Activated CD4-positive, alpha-beta T cell treated with anti-CD3 and anti-CD28 coated beads for 1 hour (primary cell): ENCODE results near the gene TRPM2.
"Not testable (repeated sequence)": the region's sequence is repeated elsewhere in the genome, so short reads cannot be mapped to it uniquely, and the experiment has no call there.

Experiments used
- DNase-seq: peaks from one replicate; pipeline ENCODE4 v3.0.0-alpha.2; 2020

Gene TRPM2

GRCh38 chr21:44399955-44400790 lies 46.8 kb downstream of the TRPM2 start:
- DNase-seq = no peak

- no peak for DNase-seq
These were observed 47.5 kb downstream of the TRPM2 start for GRCh38 chr21:44400791-44401385.

- DNase-seq = no peak
These were observed 48.2 kb downstream of the TRPM2 start for GRCh38 chr21:44401386-44402160.

GRCh38 chr21:44402323-44403105 lies 49.1 kb downstream of the TRPM2 start:
- DNase-seq = no peak

- no peak for DNase-seq
These were observed 49.9 kb downstream of the TRPM2 start for GRCh38 chr21:44403106-44404020.

GRCh38 chr21:44404482-44404881 lies 51.1 kb downstream of the TRPM2 start:
- DNase-seq = not testable (repeated sequence)

GRCh38 chr21:44405091-44405947 lies 51.9 kb downstream of the TRPM2 start:
- no peak for DNase-seq

GRCh38 chr21:44405948-44406872 lies 52.8 kb downstream of the TRPM2 start:
- DNase-seq = no peak

GRCh38 chr21:44406953-44407352 lies 53.5 kb downstream of the TRPM2 start:
- no peak for DNase-seq

GRCh38 chr21:44407493-44407892 lies 54.1 kb downstream of the TRPM2 start:
- no peak for DNase-seq

- DNase-seq = no peak
These were observed 54.8 kb downstream of the TRPM2 start for GRCh38 chr21:44408226-44408625.

- DNase-seq = no peak
These were observed 60.3 kb downstream of the TRPM2 start for GRCh38 chr21:44413566-44414290.

GRCh38 chr21:44414291-44415072 lies 61.1 kb downstream of the TRPM2 start:
- no peak for DNase-seq

- no peak for DNase-seq
These were observed 61.9 kb downstream of the TRPM2 start for GRCh38 chr21:44415073-44416025.

GRCh38 chr21:44416193-44416592 lies 62.8 kb downstream of the TRPM2 start:
- no peak for DNase-seq

GRCh38 chr21:44417621-44418107 lies 64.2 kb downstream of the TRPM2 start:
- not testable (repeated sequence) for DNase-seq
